Measurements from ENCODE around the gene GNPDA2. TPM values are rescaled to one million over a fixed set of nuclear protein-coding genes. Genes with fewer than 3 reads are reported as not detected.

GNPDA2 gene
- total and polyA plus RNA-seq, 2 donors from 2014 or later, result 12.3 to 19.4 TPM

DNA sequence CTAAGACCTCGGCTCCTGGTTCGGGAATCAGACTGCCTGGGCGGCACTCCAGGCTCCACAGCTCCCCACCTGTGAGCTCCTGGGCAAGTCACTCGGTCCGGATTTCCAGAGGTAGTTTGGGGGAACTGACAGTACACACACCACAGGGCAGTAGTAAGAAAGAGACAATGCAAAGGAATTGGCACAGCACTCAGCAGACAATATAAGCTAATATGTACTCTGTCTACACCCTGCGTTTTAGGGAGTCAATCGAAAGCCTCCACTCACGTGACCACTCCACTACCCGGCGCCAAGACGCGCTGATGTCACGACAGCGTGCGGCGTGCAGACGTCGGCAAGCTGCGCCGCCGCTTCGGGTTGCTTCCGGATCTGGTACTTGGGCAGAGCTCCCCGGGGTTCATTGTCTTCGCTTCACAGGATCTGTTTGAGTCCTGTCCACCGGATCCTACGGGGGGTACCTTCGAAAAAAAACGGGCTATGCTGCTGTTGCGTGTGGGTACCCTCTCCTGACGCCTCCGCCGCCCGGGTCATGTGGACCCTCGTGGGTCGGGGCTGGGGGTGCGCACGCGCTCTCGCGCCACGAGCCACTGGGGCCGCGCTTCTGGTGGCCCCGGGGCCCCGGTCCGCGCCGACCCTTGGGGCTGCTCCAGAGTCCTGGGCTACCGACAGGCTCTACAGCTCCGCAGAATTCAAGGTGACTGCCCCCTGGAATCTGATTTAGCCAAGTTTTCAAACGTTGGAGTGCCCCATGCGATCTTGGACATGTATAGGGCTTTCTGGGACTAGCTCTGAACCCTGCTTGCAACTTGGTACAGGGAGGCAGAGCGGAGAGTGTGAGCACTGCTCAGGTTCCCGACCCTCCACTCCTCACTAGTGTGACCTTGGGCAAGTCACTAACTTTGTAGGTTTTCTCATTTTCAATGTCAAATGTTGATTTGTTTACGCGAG, 48.0 kb downstream of the GNPDA2 start, which contains the start of gene GUF1:
TSS of gene GUF1 (plus strand) at position 327 of the 948 bp plus-strand sequence. CDS start at position 530, 203 bp downstream.
- intact Hi-C loops (cut with DNase I), result no loop called here
- Histone ChIP-seq H3K4me3 (ENCODE audit: low read length in 3 of 3) (peak within 1 kb of the TSS; percentile 82 to 99 (median 97)), H3K36me3 (ENCODE audit: control insufficient read depth in 2 of 3, insufficient read depth in 3 of 3, low read length in 3 of 3) (peaks cover 0 to 6% (median 0%) of the 10 kb centered on the region in 3 donors), H3K4me1 (ENCODE audit: control insufficient read depth in 2 of 3, insufficient read depth in 2 of 3, low read depth in 1 of 3, low read length in 3 of 3) (peaks cover 0 to 4% (median 4%) of the 10 kb centered on the region in 3 donors), H3K9me3 (ENCODE audit: control insufficient read depth in 2 of 3, insufficient read depth in 1 of 3, low read length in 3 of 3) (no peaks in the 10 kb centered on the region), H3K27me3 (ENCODE audit: control insufficient read depth, insufficient read depth, low read length) (no peaks in the 10 kb centered on the region), H3K9ac (ENCODE audit: low read length in 3 of 3) (peak within 1 kb of the TSS; percentile 84 to 98 (median 97)), H3K27ac (ENCODE audit: low read depth in 2 of 2, low read length in 2 of 2) (peak within 1 kb of the TSS; percentile 75 to 92)
- DNase-seq (peak; percentile 91 to 97 (median 96)), FAIRE-seq (no peak)
- TF ChIP-seq, protein P1, sequence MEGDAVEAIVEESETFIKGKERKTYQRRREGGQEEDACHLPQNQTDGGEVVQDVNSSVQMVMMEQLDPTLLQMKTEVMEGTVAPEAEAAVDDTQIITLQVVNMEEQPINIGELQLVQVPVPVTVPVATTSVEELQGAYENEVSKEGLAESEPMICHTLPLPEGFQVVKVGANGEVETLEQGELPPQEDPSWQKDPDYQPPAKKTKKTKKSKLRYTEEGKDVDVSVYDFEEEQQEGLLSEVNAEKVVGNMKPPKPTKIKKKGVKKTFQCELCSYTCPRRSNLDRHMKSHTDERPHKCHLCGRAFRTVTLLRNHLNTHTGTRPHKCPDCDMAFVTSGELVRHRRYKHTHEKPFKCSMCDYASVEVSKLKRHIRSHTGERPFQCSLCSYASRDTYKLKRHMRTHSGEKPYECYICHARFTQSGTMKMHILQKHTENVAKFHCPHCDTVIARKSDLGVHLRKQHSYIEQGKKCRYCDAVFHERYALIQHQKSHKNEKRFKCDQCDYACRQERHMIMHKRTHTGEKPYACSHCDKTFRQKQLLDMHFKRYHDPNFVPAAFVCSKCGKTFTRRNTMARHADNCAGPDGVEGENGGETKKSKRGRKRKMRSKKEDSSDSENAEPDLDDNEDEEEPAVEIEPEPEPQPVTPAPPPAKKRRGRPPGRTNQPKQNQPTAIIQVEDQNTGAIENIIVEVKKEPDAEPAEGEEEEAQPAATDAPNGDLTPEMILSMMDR (IDR thresholded peaks at IDR 0.05; ENCODE audit: borderline replicate concordance, extremely low read depth, insufficient read depth), result no peak

DNA sequence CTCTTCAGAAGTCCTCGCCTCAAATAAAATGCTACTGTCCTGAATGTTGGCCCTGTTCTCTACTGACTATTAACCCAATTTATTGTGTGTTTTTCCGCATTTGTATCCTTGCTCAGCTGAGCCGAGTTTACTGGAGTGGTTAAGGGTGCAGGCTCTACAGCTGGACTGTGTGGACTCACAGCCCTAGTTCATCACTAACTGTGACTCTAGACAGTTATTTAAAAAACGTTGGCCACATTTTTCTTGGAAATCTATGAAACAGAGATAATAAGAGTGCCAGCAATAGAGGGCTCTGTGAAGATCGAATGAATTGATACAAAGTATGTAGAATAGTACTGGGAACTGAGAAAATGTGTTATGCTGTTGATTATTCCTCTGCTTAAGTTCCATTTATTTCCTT, 51.0 kb downstream of the GNPDA2 start:
- H3K9me3 ChIP-seq (ENCODE audit: control insufficient read depth in 2 of 3, insufficient read depth in 1 of 3, low read length in 3 of 3), result no peaks in the 10 kb centered on the region
- no peaks in the 10 kb centered on the region for H3K27me3 ChIP-seq (ENCODE audit: control insufficient read depth, insufficient read depth, low read length)
- H3K4me3 ChIP-seq (ENCODE audit: low read length in 3 of 3), result no peak overlapping the region
- H3K36me3 ChIP-seq (ENCODE audit: control insufficient read depth in 2 of 3, insufficient read depth in 3 of 3, low read length in 3 of 3), result no peaks in the 10 kb centered on the region
- H3K9ac ChIP-seq (ENCODE audit: low read length in 3 of 3), result no peak overlapping the region
- no peak for FAIRE-seq
- no peak for DNase-seq
- no peak overlapping the region for H3K27ac ChIP-seq (ENCODE audit: low read depth in 2 of 2, low read length in 2 of 2)
- H3K4me1 ChIP-seq (ENCODE audit: control insufficient read depth in 2 of 3, insufficient read depth in 2 of 3, low read depth in 1 of 3, low read length in 3 of 3), result peaks cover 0 to 4% (median 4%) of the 10 kb centered on the region in 3 donors
- TF ChIP-seq, protein P1 (IDR thresholded peaks at IDR 0.05; ENCODE audit: borderline replicate concordance, extremely low read depth, insufficient read depth), result no peak
- intact Hi-C loops (cut with DNase I), result no loop called here

DNA sequence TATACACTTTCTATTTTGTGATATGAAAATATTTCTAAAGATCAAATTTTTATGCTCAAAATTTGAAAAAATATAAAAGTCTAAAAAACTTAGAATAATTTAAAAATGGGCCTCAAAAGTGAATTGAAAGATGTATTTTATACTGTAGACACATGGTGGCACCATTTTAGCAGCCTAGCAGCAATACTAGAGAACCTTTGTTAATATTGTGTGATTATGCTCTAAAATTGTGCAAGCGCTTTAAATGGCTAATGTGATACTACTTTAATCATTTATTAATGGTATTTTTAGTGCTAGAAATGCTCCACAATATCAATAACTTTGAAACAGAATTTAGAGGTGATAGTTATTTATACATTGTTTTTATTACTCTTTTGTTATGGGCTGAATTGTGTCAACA, 51.9 kb downstream of the GNPDA2 start:
- H3K36me3 ChIP-seq (ENCODE audit: control insufficient read depth in 2 of 3, insufficient read depth in 3 of 3, low read length in 3 of 3), result no peaks in the 10 kb centered on the region
- no peaks in the 10 kb centered on the region for H3K27me3 ChIP-seq (ENCODE audit: control insufficient read depth, insufficient read depth, low read length)
- H3K4me1 ChIP-seq (ENCODE audit: control insufficient read depth in 2 of 3, insufficient read depth in 2 of 3, low read depth in 1 of 3, low read length in 3 of 3), result peaks cover 0 to 4% (median 2%) of the 10 kb centered on the region in 3 donors
- TF ChIP-seq, protein P1 (IDR thresholded peaks at IDR 0.05; ENCODE audit: borderline replicate concordance, extremely low read depth, insufficient read depth), result no peak
- FAIRE-seq, result no peak
- H3K9ac ChIP-seq (ENCODE audit: low read length in 3 of 3), result no peak overlapping the region
- intact Hi-C loops (cut with DNase I), result no loop called here
- no peak for DNase-seq
- no peak overlapping the region for H3K4me3 ChIP-seq (ENCODE audit: low read length in 3 of 3)
- H3K27ac ChIP-seq (ENCODE audit: low read depth in 2 of 2, low read length in 2 of 2), result no peak overlapping the region
- no peaks in the 10 kb centered on the region for H3K9me3 ChIP-seq (ENCODE audit: control insufficient read depth in 2 of 3, insufficient read depth in 1 of 3, low read length in 3 of 3)
